Loucy (cell line): Measurements from ENCODE around the gene ARHGDIG.

Source experiments
- H2AFZ ChIP-seq: fragments of 200-600 bp; sonication (generic); 2 replicates; pipeline ENCODE4 v1.6.0; 2016; ENCODE audit warnings: antibody characterized with exemption, mild to moderate bottlenecking, low read length, moderate library complexity
- H3F3A ChIP-seq: fragments of 200-600 bp; 2 replicates; pipeline ENCODE4 v1.6.0; 2016; ENCODE audit warnings: antibody characterized with exemption, low read depth, mild to moderate bottlenecking
- H3K27me3 ChIP-seq: fragments of 200-600 bp; sonication (generic); 2 replicates; pipeline ENCODE4 v1.6.1; 2014; ENCODE audit warnings: low read length, mild to moderate bottlenecking; ENCODE audit not compliant: insufficient read depth, poor library complexity, severe bottlenecking
- H3K36me3 ChIP-seq: fragments of 200-600 bp; sonication (generic); 2 replicates; pipeline ENCODE4 v1.6.1; 2016; ENCODE audit warnings: low read length; ENCODE audit not compliant: insufficient read depth
- H3K4me1 ChIP-seq: fragments of 200-600 bp; sonication (generic); 2 replicates; pipeline ENCODE4 v1.5.1; 2014; ENCODE audit warnings: low read length, mild to moderate bottlenecking; ENCODE audit not compliant: insufficient read depth, poor library complexity, severe bottlenecking
- H3K4me2 ChIP-seq: fragments of 200-600 bp; sonication (generic); 2 replicates; pipeline ENCODE4 v1.6.0; 2014; ENCODE audit warnings: antibody characterized with exemption, low read length, low read depth, mild to moderate bottlenecking; ENCODE audit not compliant: poor library complexity, severe bottlenecking
- H3K4me3 ChIP-seq: fragments of 200-600 bp; sonication (generic); 2 replicates; pipeline ENCODE4 v1.5.1; 2014; ENCODE audit warnings: low read length, mild to moderate bottlenecking, mixed read lengths; ENCODE audit not compliant: poor library complexity, severe bottlenecking
- H3K79me2 ChIP-seq: fragments of 200-600 bp; sonication (generic); 2 replicates; pipeline ENCODE4 v1.6.1; 2014; ENCODE audit warnings: low read length; ENCODE audit not compliant: insufficient read depth
- H3K9ac ChIP-seq: fragments of 200-600 bp; sonication (generic); 2 replicates; pipeline ENCODE4 v1.6.0; 2014; ENCODE audit warnings: mild to moderate bottlenecking, low read depth, low read length, moderate library complexity; ENCODE audit not compliant: poor library complexity, severe bottlenecking
- H3K9me2 ChIP-seq: fragments of 200-600 bp; sonication (generic); replicated peaks from 2 replicates; pipeline ENCODE4 v1.6.1; 2016; ENCODE audit warnings: low read depth, low read length, mixed read lengths
- H3K9me3 ChIP-seq: fragments of 200-600 bp; sonication (generic); 2 replicates; pipeline ENCODE4 v1.6.1; 2014; ENCODE audit warnings: mild to moderate bottlenecking, antibody characterized with exemption, low read length, low read depth; ENCODE audit not compliant: insufficient read depth
- H4K20me1 ChIP-seq: fragments of 200-600 bp; sonication (generic); 2 replicates; pipeline ENCODE4 v1.6.0; 2014; ENCODE audit warnings: antibody characterized with exemption, low read length, mild to moderate bottlenecking; ENCODE audit not compliant: insufficient read depth, poor library complexity, severe bottlenecking
- EZH2phosphoT487 ChIP-seq: fragments of 200-600 bp; IDR thresholded peaks from 2 replicates; pipeline ENCODE4 v1.6.1; 2018; ENCODE audit warnings: antibody characterized with exemption, mild to moderate bottlenecking, moderate library complexity, borderline replicate concordance
- TF ChIP-seq, protein P1 (sequence below): fragments of 200-600 bp; sonication (generic); conservative IDR thresholded peaks from 2 replicates; pipeline ENCODE4 v1.5.1; 2014; ENCODE audit warnings: mild to moderate bottlenecking, antibody characterized with exemption, low read length

Gene ARHGDIG

GRCh38 chr16:269061-269796 is 11.2 kb upstream of the ARHGDIG start:
- Histone ChIP-seq H2AFZ (no peak overlapping the region), H3K9me3 (no peaks in the 10 kb centered on the region), H3K4me2 (no peak overlapping the region), H3K4me1 (no peaks in the 10 kb centered on the region), H3K9ac (no peak overlapping the region), H3K4me3 (no peak overlapping the region), H3F3A (no peaks in the 10 kb centered on the region), H3K27me3 (no peaks in the 10 kb centered on the region), H3K9me2 (no peaks in the 10 kb centered on the region), H3K36me3 (no peaks in the 10 kb centered on the region), H4K20me1 (no peaks in the 10 kb centered on the region), H3K79me2 (no peaks in the 10 kb centered on the region)
- TF ChIP-seq, protein P1, sequence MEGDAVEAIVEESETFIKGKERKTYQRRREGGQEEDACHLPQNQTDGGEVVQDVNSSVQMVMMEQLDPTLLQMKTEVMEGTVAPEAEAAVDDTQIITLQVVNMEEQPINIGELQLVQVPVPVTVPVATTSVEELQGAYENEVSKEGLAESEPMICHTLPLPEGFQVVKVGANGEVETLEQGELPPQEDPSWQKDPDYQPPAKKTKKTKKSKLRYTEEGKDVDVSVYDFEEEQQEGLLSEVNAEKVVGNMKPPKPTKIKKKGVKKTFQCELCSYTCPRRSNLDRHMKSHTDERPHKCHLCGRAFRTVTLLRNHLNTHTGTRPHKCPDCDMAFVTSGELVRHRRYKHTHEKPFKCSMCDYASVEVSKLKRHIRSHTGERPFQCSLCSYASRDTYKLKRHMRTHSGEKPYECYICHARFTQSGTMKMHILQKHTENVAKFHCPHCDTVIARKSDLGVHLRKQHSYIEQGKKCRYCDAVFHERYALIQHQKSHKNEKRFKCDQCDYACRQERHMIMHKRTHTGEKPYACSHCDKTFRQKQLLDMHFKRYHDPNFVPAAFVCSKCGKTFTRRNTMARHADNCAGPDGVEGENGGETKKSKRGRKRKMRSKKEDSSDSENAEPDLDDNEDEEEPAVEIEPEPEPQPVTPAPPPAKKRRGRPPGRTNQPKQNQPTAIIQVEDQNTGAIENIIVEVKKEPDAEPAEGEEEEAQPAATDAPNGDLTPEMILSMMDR: no peak
- no peak for TF ChIP-seq EZH2phosphoT487

- H2AFZ ChIP-seq: no peak overlapping the region
- no peak overlapping the region for H3K4me3 ChIP-seq
- H3K9me3 ChIP-seq: no peaks in the 10 kb centered on the region
- no peaks in the 10 kb centered on the region for H3K4me1 ChIP-seq
- H3F3A ChIP-seq: no peaks in the 10 kb centered on the region
- H3K79me2 ChIP-seq: no peaks in the 10 kb centered on the region
- no peaks in the 10 kb centered on the region for H4K20me1 ChIP-seq
- no peaks in the 10 kb centered on the region for H3K27me3 ChIP-seq
- H3K36me3 ChIP-seq: no peaks in the 10 kb centered on the region
- no peaks in the 10 kb centered on the region for H3K9me2 ChIP-seq
- TF ChIP-seq EZH2phosphoT487: no peak
- TF ChIP-seq, protein P1: no peak
- no peak overlapping the region for H3K4me2 ChIP-seq
- no peak overlapping the region for H3K9ac ChIP-seq
These were observed 9.8 kb upstream of the ARHGDIG start for GRCh38 chr16:270381-271255.

- no peaks in the 10 kb centered on the region for H3K36me3 ChIP-seq
- H3F3A ChIP-seq: no peaks in the 10 kb centered on the region
- H3K79me2 ChIP-seq: no peaks in the 10 kb centered on the region
- H3K4me3 ChIP-seq: no peak overlapping the region
- no peaks in the 10 kb centered on the region for H3K9me2 ChIP-seq
- H2AFZ ChIP-seq: no peak overlapping the region
- no peaks in the 10 kb centered on the region for H3K4me1 ChIP-seq
- no peak overlapping the region for H3K9ac ChIP-seq
- H4K20me1 ChIP-seq: no peaks in the 10 kb centered on the region
- H3K27me3 ChIP-seq: no peaks in the 10 kb centered on the region
- H3K9me3 ChIP-seq: no peaks in the 10 kb centered on the region
- TF ChIP-seq, protein P1: no peak
- no peak for TF ChIP-seq EZH2phosphoT487
- H3K4me2 ChIP-seq: no peak overlapping the region
These were observed 7.5 kb upstream of the ARHGDIG start for GRCh38 chr16:272633-273546.
